Panc1 (cell line): ENCODE data around the gene NCKIPSD. TPM values are rescaled to one million over a fixed set of nuclear protein-coding genes. Genes with fewer than 3 reads are reported as not detected.

Experiments used
- ATAC-seq: fragments of 200-7000 bp; cut with Tn5 transposase; 2 replicates; pipeline ENCODE4 v1.9.1; 2020; ENCODE audit warnings: mild to moderate bottlenecking, moderate library complexity
- BruUV-seq: library from RNA; stranded (reverse); fragments of 400-500 nt; replicated peaks from 2 replicates; lab custom pipeline; 2021; lab: Mats Ljungman, UMichigan
- CTCF ChIA-PET: fragments of 300-600 bp; sonication (Branson Sonifier 250); formaldehyde crosslinking; loops from one replicate; lab custom pipeline; 2022; ENCODE audit warnings: antibody characterized with exemption; lab: Charles Lee
- POLR2A ChIA-PET: fragments of 300-600 bp; sonication (Branson Sonifier 250); formaldehyde crosslinking; loops from one replicate; lab custom pipeline; 2022; ENCODE audit warnings: antibody characterized with exemption; lab: Charles Lee
- DNase-seq: peaks from one replicate; pipeline ENCODE4 v3.0.0-alpha.2; 2010; ENCODE audit warnings: low read depth, low spot score
- H3K27ac ChIP-seq: 2 replicates; pipeline ENCODE4 v1.5.1; 2011; ENCODE audit warnings: mild to moderate bottlenecking, low read length, inconsistent platforms
- H3K27me3 ChIP-seq: fragments of 200-500 bp; sonication (Bioruptor generic); 2 replicates; pipeline ENCODE4 v1.6.0; 2014; ENCODE audit warnings: low read length, inconsistent platforms; ENCODE audit not compliant: control insufficient read depth, insufficient read depth
- H3K36me3 ChIP-seq: fragments of 200-500 bp; sonication (Bioruptor generic); 2 replicates; pipeline ENCODE4 v1.5.1; 2014; ENCODE audit warnings: inconsistent platforms, mild to moderate bottlenecking, low read length, moderate library complexity; ENCODE audit not compliant: control insufficient read depth, insufficient read depth
- H3K4me1 ChIP-seq: 2 replicates; pipeline ENCODE4 v1.5.1; 2011; ENCODE audit warnings: inconsistent platforms, mild to moderate bottlenecking, low read length, moderate library complexity; ENCODE audit not compliant: control insufficient read depth, insufficient read depth
- H3K4me3 ChIP-seq, 2 experiments: 2 replicates each; pipeline ENCODE4 v1.5.1; 2011 to 2012; ENCODE audit warnings: low read depth in 2 of 2, low read length in 2 of 2, mild to moderate bottlenecking in 2 of 2, inconsistent platforms in 1 of 2, moderate library complexity in 1 of 2
- H3K9me3 ChIP-seq: fragments of 200-500 bp; sonication (Bioruptor generic); 2 replicates; pipeline ENCODE4 v1.5.1; 2014; ENCODE audit warnings: low read depth, mild to moderate bottlenecking, inconsistent platforms, low read length, moderate library complexity; ENCODE audit not compliant: control insufficient read depth, insufficient read depth
- CTCF ChIP-seq: fragments of 450-650 bp; IDR thresholded peaks from 2 replicates; pipeline ENCODE4 v1.5.1; 2017; ENCODE audit warnings: mild to moderate bottlenecking
- POLR2AphosphoS5 ChIP-seq: IDR thresholded peaks from 2 replicates; pipeline ENCODE4 v1.6.1; 2012; ENCODE audit warnings: mild to moderate bottlenecking, low read depth, low read length, moderate library complexity
- REST ChIP-seq, 2 experiments: IDR thresholded peaks; 2 replicates each; pipeline ENCODE4 v1.6.1; 2011 to 2012; ENCODE audit warnings: low read depth in 2 of 2, control low read depth in 1 of 2, low read length in 1 of 2, mild to moderate bottlenecking in 1 of 2, moderate library complexity in 1 of 2; ENCODE audit not compliant: insufficient read depth in 1 of 2
- SIN3A ChIP-seq: IDR thresholded peaks from 2 replicates; pipeline ENCODE4 v1.6.1; 2012; ENCODE audit warnings: low read depth, mild to moderate bottlenecking, low read length, moderate library complexity, borderline replicate concordance; ENCODE audit not compliant: insufficient read depth
- TCF7L2 ChIP-seq: IDR thresholded peaks from 2 replicates; pipeline ENCODE4 v1.6.1; 2011; ENCODE audit warnings: mild to moderate bottlenecking, low read depth, low read length, inconsistent platforms
- in situ Hi-C: cut with HindIII; loops from 2 replicates; pipeline ENCODE4 v1.10.0; 2016; ENCODE audit warnings: low sequenced_read_pairs, low pct_unique_long_range_greater_than_20kb
- intact Hi-C: fragments of 100-400 bp; cut with micrococcal nuclease; formaldehyde crosslinking; loops from one replicate; pipeline ENCODE4 v1.10.0; 2022; ENCODE audit not compliant: unreplicated experiment
- total RNA-seq: library from RNA; stranded (reverse); gene quantifications from one replicate; pipeline ENCODE4 v1.2.1, GENCODE V29; 2021; ENCODE audit not compliant: unreplicated experiment

Gene NCKIPSD
- total RNA-seq, 1 experiment from 2014 or later: 26.8 TPM

GRCh38 chr3:48642605-48643004, 43.1 kb downstream of the NCKIPSD start:
- no peak for TF ChIP-seq REST (IDR thresholded peaks at IDR 0.05; ENCODE audit: insufficient read depth in 1 of 2, low read depth in 2 of 2, low read length in 1 of 2)
- TF ChIP-seq CTCF: no peak
- no peak for TF ChIP-seq SIN3A
- no peak for TF ChIP-seq POLR2AphosphoS5
- no peak for TF ChIP-seq TCF7L2
- Histone ChIP-seq H3K4me3 (no peak overlapping the region), H3K27ac (no peak overlapping the region), H3K9me3 (no peaks in the 10 kb centered on the region), H3K36me3 (no peaks in the 10 kb centered on the region), H3K27me3 (no peaks in the 10 kb centered on the region), H3K4me1 (peaks cover under 1% of the 10 kb centered on the region; the same call in 1 of the 2 replicates)
- BruUV-seq: no TSS peak
- ChIA-PET POLR2A (no interaction called here), CTCF (no interaction called here)
- DNase-seq: no peak
- no peak for ATAC-seq
- in situ Hi-C loops (no loop called here), intact Hi-C loops (no loop called here)

- in situ Hi-C loops: no loop called here
- Histone ChIP-seq H3K27ac (no peak overlapping the region), H3K36me3 (no peaks in the 10 kb centered on the region), H3K4me1 (peaks cover 8% of the 10 kb centered on the region), H3K9me3 (no peaks in the 10 kb centered on the region), H3K27me3 (no peaks in the 10 kb centered on the region), H3K4me3 (no peak overlapping the region)
- no peak for TF ChIP-seq TCF7L2
- no peak for TF ChIP-seq POLR2AphosphoS5
- ChIA-PET CTCF (no interaction called here), POLR2A (no interaction called here)
- no peak for ATAC-seq
- intact Hi-C loops: no loop called here
- DNase-seq: no peak
- BruUV-seq: no TSS peak
These were observed 44.3 kb downstream of the NCKIPSD start for GRCh38 chr3:48641396-48641795.

- ChIA-PET POLR2A (no interaction called here), CTCF (no interaction called here)
- intact Hi-C loops: no loop called here
- Histone ChIP-seq H3K27ac (no peak overlapping the region), H3K27me3 (no peaks in the 10 kb centered on the region), H3K4me1 (peaks cover 12% of the 10 kb centered on the region), H3K9me3 (no peaks in the 10 kb centered on the region), H3K4me3 (no peak overlapping the region), H3K36me3 (no peaks in the 10 kb centered on the region)
- no peak for TF ChIP-seq REST (IDR thresholded peaks at IDR 0.05; ENCODE audit: insufficient read depth in 1 of 2, low read depth in 2 of 2, low read length in 1 of 2)
- no peak for TF ChIP-seq TCF7L2
- TF ChIP-seq POLR2AphosphoS5: no peak
- in situ Hi-C loops: no loop called here
- DNase-seq: no peak
- no peak for ATAC-seq
- BruUV-seq: no TSS peak
These were observed 45.6 kb downstream of the NCKIPSD start for GRCh38 chr3:48639944-48640606.
